ENCODE measurements around the gene C16orf74. TPM values are rescaled to one million over a fixed set of nuclear protein-coding genes. Genes with fewer than 3 reads are reported as not detected.
A peak's percentile ranks its signal among the peaks of the same experiment; 100 is the strongest.

C16orf74 gene
- total RNA-seq, 6 experiments from 2014 or later = 13.4 to 18.6 (median 15.7) TPM

GRCh38 chr16:85731179-85731578 is 19.7 kb downstream of the C16orf74 start:
- Mint-ChIP-seq H3K9me3 (no peaks in the 10 kb centered on the region), H3K4me3 (no peak overlapping the region), H3K36me3 (ENCODE audit: low read depth) (peaks cover 17% of the 10 kb centered on the region), H3K27me3 (ENCODE audit: insufficient read depth) (no peaks in the 10 kb centered on the region), H3K4me1 (ENCODE audit: low read depth) (peaks cover 7% of the 10 kb centered on the region), H3K27ac (no peak overlapping the region)
- no peak for DNase-seq
- TF ChIP-seq, protein P1, sequence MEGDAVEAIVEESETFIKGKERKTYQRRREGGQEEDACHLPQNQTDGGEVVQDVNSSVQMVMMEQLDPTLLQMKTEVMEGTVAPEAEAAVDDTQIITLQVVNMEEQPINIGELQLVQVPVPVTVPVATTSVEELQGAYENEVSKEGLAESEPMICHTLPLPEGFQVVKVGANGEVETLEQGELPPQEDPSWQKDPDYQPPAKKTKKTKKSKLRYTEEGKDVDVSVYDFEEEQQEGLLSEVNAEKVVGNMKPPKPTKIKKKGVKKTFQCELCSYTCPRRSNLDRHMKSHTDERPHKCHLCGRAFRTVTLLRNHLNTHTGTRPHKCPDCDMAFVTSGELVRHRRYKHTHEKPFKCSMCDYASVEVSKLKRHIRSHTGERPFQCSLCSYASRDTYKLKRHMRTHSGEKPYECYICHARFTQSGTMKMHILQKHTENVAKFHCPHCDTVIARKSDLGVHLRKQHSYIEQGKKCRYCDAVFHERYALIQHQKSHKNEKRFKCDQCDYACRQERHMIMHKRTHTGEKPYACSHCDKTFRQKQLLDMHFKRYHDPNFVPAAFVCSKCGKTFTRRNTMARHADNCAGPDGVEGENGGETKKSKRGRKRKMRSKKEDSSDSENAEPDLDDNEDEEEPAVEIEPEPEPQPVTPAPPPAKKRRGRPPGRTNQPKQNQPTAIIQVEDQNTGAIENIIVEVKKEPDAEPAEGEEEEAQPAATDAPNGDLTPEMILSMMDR (IDR thresholded peaks at IDR 0.05) = no peak

- Mint-ChIP-seq H3K36me3 (ENCODE audit: low read depth) (peaks cover 19% of the 10 kb centered on the region), H3K27me3 (ENCODE audit: insufficient read depth) (no peaks in the 10 kb centered on the region), H3K4me1 (ENCODE audit: low read depth) (peaks cover 7% of the 10 kb centered on the region), H3K27ac (no peak overlapping the region), H3K4me3 (no peak overlapping the region), H3K9me3 (no peaks in the 10 kb centered on the region)
- no peak for DNase-seq
- TF ChIP-seq, protein P1 (IDR thresholded peaks at IDR 0.05) = no peak
Measured at GRCh38 chr16:85730186-85730465, 20.8 kb downstream of the C16orf74 start.

GRCh38 chr16:85729452-85730185 is 21.3 kb downstream of the C16orf74 start:
- TF ChIP-seq, protein P1 (IDR thresholded peaks at IDR 0.05) = no peak
- Mint-ChIP-seq H3K36me3 (ENCODE audit: low read depth) (peaks cover 19% of the 10 kb centered on the region), H3K4me1 (ENCODE audit: low read depth) (peaks cover 7% of the 10 kb centered on the region), H3K4me3 (no peak overlapping the region), H3K27ac (peak overlapping the region; percentile 29; the same call in 1 of the 2 replicates), H3K27me3 (ENCODE audit: insufficient read depth) (no peaks in the 10 kb centered on the region), H3K9me3 (no peaks in the 10 kb centered on the region)
- DNase-seq = no peak

DNA sequence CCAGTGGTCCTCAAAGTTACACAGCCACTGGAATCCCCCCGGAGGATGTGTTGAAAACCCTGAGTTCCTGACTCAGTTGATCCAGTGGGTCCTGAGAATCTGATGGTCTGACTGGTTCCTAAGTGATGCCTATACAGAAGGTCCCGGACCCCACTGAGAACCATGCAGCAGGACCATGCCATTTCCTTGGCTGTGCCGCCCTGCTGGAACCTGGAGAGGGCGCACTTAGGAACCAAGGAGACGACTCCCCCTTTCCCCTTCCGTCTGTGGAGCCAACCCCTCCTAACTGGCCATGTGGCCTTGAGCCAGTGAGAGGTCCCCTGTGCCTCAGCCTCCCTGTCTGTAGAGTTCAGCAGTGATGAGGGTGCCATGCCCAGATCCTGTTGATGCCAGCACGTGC is 22.0 kb downstream of the C16orf74 start:
- Mint-ChIP-seq H3K27ac (no peak overlapping the region), H3K9me3 (no peaks in the 10 kb centered on the region), H3K4me1 (ENCODE audit: low read depth) (peaks cover 7% of the 10 kb centered on the region), H3K4me3 (no peak overlapping the region), H3K36me3 (ENCODE audit: low read depth) (peaks cover 24% of the 10 kb centered on the region), H3K27me3 (ENCODE audit: insufficient read depth) (no peaks in the 10 kb centered on the region)
- TF ChIP-seq, protein P1 (IDR thresholded peaks at IDR 0.05) = peak; percentile 50; the same call in 1 of the 2 replicates
- no peak for DNase-seq

GRCh38 chr16:85724936-85725335 is 26.0 kb downstream of the C16orf74 start:
- Mint-ChIP-seq H3K9me3 (no peaks in the 10 kb centered on the region), H3K4me3 (no peak overlapping the region), H3K36me3 (ENCODE audit: low read depth) (peaks cover 19% of the 10 kb centered on the region), H3K4me1 (ENCODE audit: low read depth) (peaks cover 20% of the 10 kb centered on the region), H3K27ac (no peak overlapping the region), H3K27me3 (ENCODE audit: insufficient read depth) (no peaks in the 10 kb centered on the region)
- TF ChIP-seq, protein P1 (IDR thresholded peaks at IDR 0.05) = no peak
- no peak for DNase-seq

Data from HFFc6 (cell line).